Activated gamma-delta T cell (primary cell): Measurements from ENCODE around the gene CBLC.
"Not testable (repeated sequence)": the region's sequence is repeated elsewhere in the genome, so short reads cannot be mapped to it uniquely, and the experiment has no call there.

Source experiments
- DNase-seq: peaks from one replicate; lab custom pipeline; 2025; lab: John Stamatoyannopoulos, UW

Gene CBLC

GRCh38 chr19:44819246-44819832, 41.6 kb downstream of the CBLC start:
- DNase-seq, result no peak

GRCh38 chr19:44820648-44821609, 43.2 kb downstream of the CBLC start:
- no peak for DNase-seq

GRCh38 chr19:44822177-44822576, 44.5 kb downstream of the CBLC start:
- no peak for DNase-seq

GRCh38 chr19:44822670-44823372, 45.1 kb downstream of the CBLC start:
- DNase-seq, result no peak

GRCh38 chr19:44823373-44823698, 45.6 kb downstream of the CBLC start:
- DNase-seq, result no peak

GRCh38 chr19:44824761-44825160, 47.1 kb downstream of the CBLC start:
- no peak for DNase-seq

GRCh38 chr19:44832875-44833274, 55.2 kb downstream of the CBLC start:
- not testable (repeated sequence) for DNase-seq

GRCh38 chr19:44834399-44834798, 56.7 kb downstream of the CBLC start:
- DNase-seq, result not testable (repeated sequence)

GRCh38 chr19:44839276-44839675, 61.6 kb downstream of the CBLC start:
- DNase-seq, result no peak

GRCh38 chr19:44840811-44841210, 63.1 kb downstream of the CBLC start:
- no peak for DNase-seq

GRCh38 chr19:44841231-44841630, 63.5 kb downstream of the CBLC start:
- no peak for DNase-seq

GRCh38 chr19:44845286-44845611, 67.6 kb downstream of the CBLC start:
- DNase-seq, result no peak

GRCh38 chr19:44845612-44846454, 68.1 kb downstream of the CBLC start, which contains the start of gene NECTIN2:
NECTIN2 (plus strand) TSS chr19:44846297; CDS start chr19:44846526, 229 bp downstream.
- DNase-seq, result peak; percentile 53

GRCh38 chr19:44846455-44847143, 68.9 kb downstream of the CBLC start:
- no peak for DNase-seq

GRCh38 chr19:44847144-44848035, 69.7 kb downstream of the CBLC start:
- DNase-seq, result no peak

- no peak for DNase-seq
Measured at GRCh38 chr19:44848036-44848811, 70.5 kb downstream of the CBLC start.

- no peak for DNase-seq
Measured at GRCh38 chr19:44848812-44849447, 71.2 kb downstream of the CBLC start.
